ENCODE results near the gene OCA2.

OCA2 gene

DNA sequence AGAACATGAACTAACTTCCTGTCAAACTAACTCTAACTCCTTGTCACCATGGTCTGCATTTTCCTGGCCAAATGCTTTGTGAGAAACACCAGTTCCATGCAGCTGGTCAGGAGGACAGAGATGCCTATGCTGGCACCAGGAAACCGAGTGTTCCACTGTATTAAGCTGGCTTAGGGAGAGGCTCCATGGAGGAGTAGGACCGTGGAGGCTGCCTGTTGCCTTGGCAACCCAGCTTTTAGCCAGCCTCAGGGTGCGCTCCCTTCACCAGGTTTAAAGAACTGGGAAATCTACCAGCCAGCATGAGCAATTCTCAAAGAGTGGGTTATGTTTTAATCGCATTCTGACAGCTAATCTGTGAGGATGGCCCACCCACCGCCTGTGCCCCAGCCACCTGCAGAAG, 394.1 kb downstream of the OCA2 start:
- DNase-seq: no peak

All from fibroblast of skin of scalp (primary cell).